HEK293 (cell line): ENCODE data around the gene ARHGAP10.
A peak's percentile ranks its signal among the peaks of the same experiment; 100 is the strongest.

Source experiments
- CTCF ChIA-PET: fragments of 350-600 bp; formaldehyde crosslinking; extraction: SDS; loops from one replicate; lab custom pipeline; 2021; ENCODE audit warnings: antibody characterized with exemption; lab: Yijun Ruan, JAX
- POLR2A ChIA-PET: fragments of 300-600 bp; formaldehyde crosslinking; extraction: SDS; loops from one replicate; lab custom pipeline; 2020; ENCODE audit warnings: antibody characterized with exemption, inconsistent platforms; lab: Yijun Ruan, JAX
- H3K27ac ChIP-seq: fragments of 200-500 bp; sonication (Bioruptor generic); 2 replicates; pipeline ENCODE4 v1.5.1; 2014; ENCODE audit warnings: low read depth, low read length, control low read depth, inconsistent platforms; ENCODE audit errors: extremely low read depth
- H3K36me3 ChIP-seq, 2 experiments: fragments of 200-500 bp in 1 of 2; sonication (Bioruptor generic) in 1 of 2; 1 replicate in 1 of 2; 2 replicates in 1 of 2; pipeline ENCODE4 v1.5.1; 2014 to 2017; ENCODE audit warnings: inconsistent platforms in 2 of 2, low read length in 2 of 2; ENCODE audit not compliant: control insufficient read depth in 2 of 2, insufficient read depth in 1 of 2
- H3K4me1 ChIP-seq: fragments of 200-500 bp; sonication (Bioruptor generic); 2 replicates; pipeline ENCODE4 v1.5.1; 2014; ENCODE audit warnings: mild to moderate bottlenecking, low read length, inconsistent platforms; ENCODE audit not compliant: control insufficient read depth, insufficient read depth
- H3K4me3 ChIP-seq: 2 replicates; pipeline ENCODE4 v1.5.1; 2011; ENCODE audit warnings: low read depth, mild to moderate bottlenecking, control low read depth, low read length, moderate library complexity
- H3K9me3 ChIP-seq: fragments of 200-500 bp; sonication (Bioruptor generic); 2 replicates; pipeline ENCODE4 v1.5.1; 2014; ENCODE audit warnings: low read depth, low read length, inconsistent platforms; ENCODE audit not compliant: control insufficient read depth, insufficient read depth
- GFI1B ChIP-seq: fragments of 450-650 bp; formaldehyde crosslinking; IDR thresholded peaks from 2 replicates; pipeline ENCODE4 v1.5.1; 2016; ENCODE audit warnings: missing biosample characterization, missing genetic modification characterization
- OSR2 ChIP-seq: fragments of 450-650 bp; formaldehyde crosslinking; IDR thresholded peaks from 2 replicates; pipeline ENCODE4 v1.5.1; 2016; ENCODE audit warnings: missing biosample characterization, missing genetic modification characterization
- REPIN1 ChIP-seq: fragments of 450-650 bp; formaldehyde crosslinking; IDR thresholded peaks from 2 replicates; pipeline ENCODE4 v1.5.1; 2017; ENCODE audit warnings: missing biosample characterization, missing genetic modification characterization, low read depth
- REST ChIP-seq: fragments of 450-650 bp; formaldehyde crosslinking; IDR thresholded peaks from 2 replicates; pipeline ENCODE4 v1.5.1; 2016; ENCODE audit warnings: missing biosample characterization, missing genetic modification characterization
- SCRT1 ChIP-seq: fragments of 450-650 bp; formaldehyde crosslinking; IDR thresholded peaks from 2 replicates; pipeline ENCODE4 v1.5.1; 2016; ENCODE audit warnings: missing biosample characterization, missing genetic modification characterization, borderline replicate concordance
- WT1 ChIP-seq: fragments of 450-650 bp; formaldehyde crosslinking; IDR thresholded peaks from 2 replicates; pipeline ENCODE4 v1.5.1; 2016; ENCODE audit warnings: missing biosample characterization, missing genetic modification characterization
- ZBTB21 ChIP-seq: fragments of 450-650 bp; formaldehyde crosslinking; IDR thresholded peaks from 2 replicates; pipeline ENCODE4 v1.5.1; 2017; ENCODE audit warnings: missing biosample characterization, missing genetic modification characterization
- ZBTB7A ChIP-seq: fragments of 450-650 bp; formaldehyde crosslinking; IDR thresholded peaks from 2 replicates; pipeline ENCODE4 v1.5.1; 2016; ENCODE audit warnings: low read depth, missing biosample characterization, missing genetic modification characterization
- ZBTB8A ChIP-seq: fragments of 450-650 bp; formaldehyde crosslinking; IDR thresholded peaks from 2 replicates; pipeline ENCODE4 v1.5.1; 2016; ENCODE audit warnings: missing biosample characterization, missing genetic modification characterization
- ZEB2 ChIP-seq: fragments of 450-650 bp; formaldehyde crosslinking; IDR thresholded peaks from 2 replicates; pipeline ENCODE4 v1.5.1; 2016; ENCODE audit warnings: missing biosample characterization, missing genetic modification characterization
- ZFHX2 ChIP-seq: fragments of 450-650 bp; formaldehyde crosslinking; conservative IDR thresholded peaks from 2 replicates; pipeline ENCODE4 v1.5.1; 2016; ENCODE audit warnings: missing biosample characterization, missing genetic modification characterization
- ZNF138 ChIP-seq: fragments of 450-650 bp; formaldehyde crosslinking; IDR thresholded peaks from 2 replicates; pipeline ENCODE4 v1.5.1; 2016; ENCODE audit warnings: missing biosample characterization, missing genetic modification characterization, borderline replicate concordance
- ZNF274 ChIP-seq, 2 experiments: fragments of 200-500 bp in 1 of 2; fragments of 450-650 bp in 1 of 2; sonication (Bioruptor generic) in 1 of 2; formaldehyde crosslinking in 1 of 2; IDR thresholded peaks; 2 replicates each; pipeline versions ENCODE4 v1.5.1 to v1.6.1; 2014 to 2016; ENCODE audit warnings: borderline replicate concordance in 1 of 2, inconsistent platforms in 1 of 2, low read length in 1 of 2, missing biosample characterization in 1 of 2, missing genetic modification characterization in 1 of 2
- ZNF292 ChIP-seq: fragments of 450-650 bp; formaldehyde crosslinking; IDR thresholded peaks from 2 replicates; pipeline ENCODE4 v1.5.1; 2016; ENCODE audit warnings: low read depth, missing biosample characterization, missing genetic modification characterization, borderline replicate concordance
- ZNF596 ChIP-seq: fragments of 450-650 bp; IDR thresholded peaks from 2 replicates; pipeline ENCODE4 v1.5.0; 2018; ENCODE audit warnings: missing biosample characterization, mild to moderate bottlenecking, missing genetic modification characterization, moderate library complexity
- ZNF610 ChIP-seq: fragments of 450-650 bp; formaldehyde crosslinking; IDR thresholded peaks from 2 replicates; pipeline ENCODE4 v1.5.1; 2016; ENCODE audit warnings: missing biosample characterization, missing genetic modification characterization, borderline replicate concordance
- ZNF785 ChIP-seq: fragments of 450-650 bp; formaldehyde crosslinking; IDR thresholded peaks from 2 replicates; pipeline ENCODE4 v1.5.1; 2016; ENCODE audit warnings: missing biosample characterization, missing genetic modification characterization
- ZSCAN30 ChIP-seq: fragments of 450-650 bp; IDR thresholded peaks from 2 replicates; pipeline ENCODE4 v1.5.1; 2018; ENCODE audit warnings: missing biosample characterization, mild to moderate bottlenecking, missing genetic modification characterization, moderate library complexity
- TF ChIP-seq, protein P1 (sequence below): fragments of 450-650 bp; formaldehyde crosslinking; IDR thresholded peaks from 2 replicates; pipeline ENCODE4 v1.5.1; 2016; ENCODE audit warnings: missing biosample characterization, missing genetic modification characterization
- TF ChIP-seq, protein P2 (sequence below): fragments of 450-650 bp; formaldehyde crosslinking; IDR thresholded peaks from 2 replicates; pipeline ENCODE4 v1.5.1; 2016; ENCODE audit warnings: missing biosample characterization, missing genetic modification characterization
- TF ChIP-seq, protein P3 (sequence below): fragments of 450-650 bp; formaldehyde crosslinking; IDR thresholded peaks from 2 replicates; pipeline ENCODE4 v1.5.1; 2016; ENCODE audit warnings: missing biosample characterization, missing genetic modification characterization

Gene ARHGAP10

GRCh38 chr4:147987252-147987651 lies 255.4 kb downstream of the ARHGAP10 start:
- Histone ChIP-seq H3K27ac (no peak overlapping the region), H3K4me3 (no peak overlapping the region), H3K4me1 (no peaks in the 10 kb centered on the region), H3K9me3 (no peaks in the 10 kb centered on the region), H3K36me3 (no peaks in the 10 kb centered on the region)
- ChIA-PET POLR2A (no interaction called here), CTCF (no interaction called here)
- TF ChIP-seq GFI1B (tag by site-specific recombination) (no peak), ZBTB7A (tag by site-specific recombination) (no peak), ZNF610 (tag by site-specific recombination) (no peak), ZNF292 (tag by site-specific recombination) (no peak), ZNF785 (tag by site-specific recombination) (no peak), ZNF138 (tag by site-specific recombination) (no peak), ZNF274 (IDR thresholded peaks at IDR 0.05; ENCODE audit: low read length) (no peak), ZNF274 (tag by site-specific recombination; IDR thresholded peaks at IDR 0.05; ENCODE audit: borderline replicate concordance) (no peak), ZNF596 (no peak), OSR2 (tag by site-specific recombination) (no peak)
- TF ChIP-seq, protein P1, sequence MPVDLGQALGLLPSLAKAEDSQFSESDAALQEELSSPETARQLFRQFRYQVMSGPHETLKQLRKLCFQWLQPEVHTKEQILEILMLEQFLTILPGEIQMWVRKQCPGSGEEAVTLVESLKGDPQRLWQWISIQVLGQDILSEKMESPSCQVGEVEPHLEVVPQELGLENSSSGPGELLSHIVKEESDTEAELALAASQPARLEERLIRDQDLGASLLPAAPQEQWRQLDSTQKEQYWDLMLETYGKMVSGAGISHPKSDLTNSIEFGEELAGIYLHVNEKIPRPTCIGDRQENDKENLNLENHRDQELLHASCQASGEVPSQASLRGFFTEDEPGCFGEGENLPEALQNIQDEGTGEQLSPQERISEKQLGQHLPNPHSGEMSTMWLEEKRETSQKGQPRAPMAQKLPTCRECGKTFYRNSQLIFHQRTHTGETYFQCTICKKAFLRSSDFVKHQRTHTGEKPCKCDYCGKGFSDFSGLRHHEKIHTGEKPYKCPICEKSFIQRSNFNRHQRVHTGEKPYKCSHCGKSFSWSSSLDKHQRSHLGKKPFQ: no peak
- TF ChIP-seq, protein P2, sequence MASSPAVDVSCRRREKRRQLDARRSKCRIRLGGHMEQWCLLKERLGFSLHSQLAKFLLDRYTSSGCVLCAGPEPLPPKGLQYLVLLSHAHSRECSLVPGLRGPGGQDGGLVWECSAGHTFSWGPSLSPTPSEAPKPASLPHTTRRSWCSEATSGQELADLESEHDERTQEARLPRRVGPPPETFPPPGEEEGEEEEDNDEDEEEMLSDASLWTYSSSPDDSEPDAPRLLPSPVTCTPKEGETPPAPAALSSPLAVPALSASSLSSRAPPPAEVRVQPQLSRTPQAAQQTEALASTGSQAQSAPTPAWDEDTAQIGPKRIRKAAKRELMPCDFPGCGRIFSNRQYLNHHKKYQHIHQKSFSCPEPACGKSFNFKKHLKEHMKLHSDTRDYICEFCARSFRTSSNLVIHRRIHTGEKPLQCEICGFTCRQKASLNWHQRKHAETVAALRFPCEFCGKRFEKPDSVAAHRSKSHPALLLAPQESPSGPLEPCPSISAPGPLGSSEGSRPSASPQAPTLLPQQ (tag by site-specific recombination): no peak

DNA sequence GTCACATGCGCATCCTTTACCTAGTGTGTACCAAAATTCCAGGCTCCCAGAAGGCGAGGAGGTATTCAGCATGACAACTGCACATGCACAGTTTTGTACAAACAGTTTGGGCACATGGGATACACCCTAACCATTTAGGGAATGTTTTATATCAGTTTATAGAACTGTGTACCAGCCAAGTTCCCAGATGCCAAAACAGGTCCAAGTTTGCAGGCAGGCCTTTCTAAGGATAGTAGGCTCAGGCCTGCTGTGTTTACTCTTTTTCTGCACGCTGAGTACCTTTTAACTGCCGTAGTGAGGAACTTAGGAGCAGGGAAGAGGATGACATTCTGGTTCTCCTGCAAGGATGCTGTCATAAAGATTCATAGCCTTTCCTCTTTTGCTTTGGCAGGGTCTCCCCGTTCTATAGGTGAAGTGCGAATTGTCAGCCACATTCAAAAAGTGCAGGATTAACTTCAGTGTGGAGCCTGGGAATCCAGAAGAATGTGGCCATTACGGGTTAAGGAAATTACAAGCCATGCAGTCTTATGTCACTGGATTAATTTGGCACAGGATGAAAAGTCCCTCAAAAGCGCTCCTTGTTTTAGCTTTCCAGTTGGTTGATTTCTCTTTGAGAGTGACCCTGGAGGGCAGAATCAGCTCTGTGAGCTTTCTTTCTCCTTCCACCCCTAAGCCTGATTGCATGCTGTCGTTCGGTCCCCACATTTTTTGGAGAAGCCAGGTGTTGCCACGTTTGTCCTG lies 259.8 kb downstream of the ARHGAP10 start:
- TF ChIP-seq ZBTB8A (tag by site-specific recombination) (no peak), SCRT1 (no peak), ZBTB21 (no peak), ZSCAN30 (no peak)
- TF ChIP-seq, protein P3, sequence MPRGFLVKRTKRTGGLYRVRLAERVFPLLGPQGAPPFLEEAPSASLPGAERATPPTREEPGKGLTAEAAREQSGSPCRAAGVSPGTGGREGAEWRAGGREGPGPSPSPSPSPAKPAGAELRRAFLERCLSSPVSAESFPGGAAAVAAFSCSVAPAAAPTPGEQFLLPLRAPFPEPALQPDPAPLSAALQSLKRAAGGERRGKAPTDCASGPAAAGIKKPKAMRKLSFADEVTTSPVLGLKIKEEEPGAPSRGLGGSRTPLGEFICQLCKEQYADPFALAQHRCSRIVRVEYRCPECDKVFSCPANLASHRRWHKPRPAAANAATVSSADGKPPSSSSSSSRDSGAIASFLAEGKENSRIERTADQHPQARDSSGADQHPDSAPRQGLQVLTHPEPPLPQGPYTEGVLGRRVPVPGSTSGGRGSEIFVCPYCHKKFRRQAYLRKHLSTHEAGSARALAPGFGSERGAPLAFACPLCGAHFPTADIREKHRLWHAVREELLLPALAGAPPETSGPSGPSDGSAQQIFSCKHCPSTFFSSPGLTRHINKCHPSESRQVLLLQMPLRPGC: no peak
- TF ChIP-seq, all 188 proteins: peak for 0
- Histone ChIP-seq H3K4me1 (peaks cover 6% of the 10 kb centered on the region; the same call in 1 of the 2 replicates), H3K9me3 (no peaks in the 10 kb centered on the region), H3K36me3 (no peaks in the 10 kb centered on the region), H3K27ac (no peak overlapping the region), H3K4me3 (no peak overlapping the region)
- CTCF ChIA-PET: no interaction called here
- POLR2A ChIA-PET: no interaction called here

GRCh38 chr4:147994076-147994475 lies 262.2 kb downstream of the ARHGAP10 start:
- no peak overlapping the region for H3K27ac ChIP-seq
- POLR2A ChIA-PET: no interaction called here
- no peaks in the 10 kb centered on the region for H3K9me3 ChIP-seq
- CTCF ChIA-PET: no interaction called here
- peaks cover 6% of the 10 kb centered on the region; the same call in 1 of the 2 replicates for H3K4me1 ChIP-seq
- no peak overlapping the region for H3K4me3 ChIP-seq
- no peaks in the 10 kb centered on the region for H3K36me3 ChIP-seq
- TF ChIP-seq ZFHX2 (tag by site-specific recombination): 0 out of 2 replicates have a peak, but pooled peaks have one; percentile 10
- no peak for TF ChIP-seq REPIN1 (tag by site-specific recombination)
- TF ChIP-seq WT1: no peak
- 0 out of 2 replicates have a peak, but pooled peaks have one; percentile 19 for TF ChIP-seq ZEB2 (tag by site-specific recombination)
- TF ChIP-seq REST (tag by site-specific recombination): no peak
